ENCODE measurements around the gene CHCHD1.
A peak's percentile ranks its signal among the peaks of the same experiment; 100 is the strongest.
"Not testable (repeated sequence)": the region's sequence is repeated elsewhere in the genome, so short reads cannot be mapped to it uniquely, and the experiment has no call there.

The CHCHD1 gene

GRCh38 chr10:73790886-73791625 is 9.2 kb downstream of the CHCHD1 start:
- Histone ChIP-seq H4K8ac (ENCODE audit: low read depth, low read length) (peak overlapping the region; percentile 92), H3K27me3 (ENCODE audit: control insufficient read depth in 3 of 3, insufficient read depth in 3 of 3, low read depth in 1 of 3, low read length in 3 of 3) (no peaks in the 10 kb centered on the region), H2BK15ac (ENCODE audit: low read length) (no peak overlapping the region), H2BK120ac (ENCODE audit: low read depth, low read length) (no peak overlapping the region), H4K91ac (ENCODE audit: low read depth, low read length, poor library complexity) (no peak overlapping the region), H3K9me3 (replicated peaks in 1 of 2; ENCODE audit: control insufficient read depth in 2 of 2, insufficient read depth in 1 of 2, low read depth in 1 of 2, low read length in 2 of 2) (peaks cover 0 to 6% of the 10 kb centered on the region in 2 donors), H3K18ac (ENCODE audit: low read length) (no peak overlapping the region), H2AK5ac (ENCODE audit: low read depth, low read length) (no peak overlapping the region), H3K4me1 (ENCODE audit: control insufficient read depth in 2 of 2, insufficient read depth in 1 of 2, low read depth in 1 of 2, low read length in 2 of 2) (peaks cover 0 to 4% of the 10 kb centered on the region in 2 donors), H2AFZ (ENCODE audit: low read length) (no peak overlapping the region), H3K14ac (ENCODE audit: low read length) (no peak overlapping the region), H3K36me3 (replicated peaks in 1 of 2; ENCODE audit: control insufficient read depth in 2 of 2, insufficient read depth in 2 of 2, low read length in 2 of 2) (peaks cover 50 to 70% of the 10 kb centered on the region in 2 donors), H2BK12ac (ENCODE audit: low read length) (no peak overlapping the region), H3K23ac (ENCODE audit: low read depth, low read length, poor library complexity) (peak overlapping the region; percentile 69), H3K79me1 (ENCODE audit: low read depth, low read length) (peaks cover 4% of the 10 kb centered on the region), H3K9ac (ENCODE audit: low read depth, low read length, poor library complexity) (no peak overlapping the region), H3K4me3 (ENCODE audit: low read length in 2 of 2) (peak overlapping the region in 1 of 2 donors; percentile 69), H3K4me2 (ENCODE audit: insufficient read depth, low read length, poor library complexity, severe bottlenecking) (no peak overlapping the region), H3K27ac (replicated peaks; ENCODE audit: low read length) (no peak overlapping the region), H3K4ac (ENCODE audit: low read length) (no peak overlapping the region), H2BK5ac (ENCODE audit: low read length) (no peak overlapping the region)
- WGBS, 2 donors (ENCODE audit: extremely low coverage in 2 of 2, insufficient read length in 2 of 2, insufficient replicate concordance in 1 of 2) = no CpG with 5 or more reads among the region's 22 CpGs
- no peak for DNase-seq (ENCODE audit: low spot score)

GRCh38 chr10:73791871-73792400 is 10.1 kb downstream of the CHCHD1 start:
- H3K36me3 ChIP-seq (replicated peaks in 1 of 2; ENCODE audit: control insufficient read depth in 2 of 2, insufficient read depth in 2 of 2, low read length in 2 of 2) = peaks cover 50 to 78% of the 10 kb centered on the region in 2 donors
- H3K79me1 ChIP-seq (ENCODE audit: low read depth, low read length) = peaks cover 4% of the 10 kb centered on the region
- no peak overlapping the region for H3K9ac ChIP-seq (ENCODE audit: low read depth, low read length, poor library complexity)
- H3K4me3 ChIP-seq (ENCODE audit: low read length in 2 of 2) = no peak overlapping the region
- H2BK15ac ChIP-seq (ENCODE audit: low read length) = no peak overlapping the region
- H2BK12ac ChIP-seq (ENCODE audit: low read length) = no peak overlapping the region
- H2BK5ac ChIP-seq (ENCODE audit: low read length) = no peak overlapping the region
- no peak overlapping the region for H2AFZ ChIP-seq (ENCODE audit: low read length)
- H2BK120ac ChIP-seq (ENCODE audit: low read depth, low read length) = no peak overlapping the region
- H3K18ac ChIP-seq (ENCODE audit: low read length) = no peak overlapping the region
- no peak overlapping the region for H3K4me2 ChIP-seq (ENCODE audit: insufficient read depth, low read length, poor library complexity, severe bottlenecking)
- H3K14ac ChIP-seq (ENCODE audit: low read length) = no peak overlapping the region
- H4K8ac ChIP-seq (ENCODE audit: low read depth, low read length) = no peak overlapping the region
- H3K27ac ChIP-seq (replicated peaks; ENCODE audit: low read length) = no peak overlapping the region
- no peaks in the 10 kb centered on the region for H3K27me3 ChIP-seq (ENCODE audit: control insufficient read depth in 3 of 3, insufficient read depth in 3 of 3, low read depth in 1 of 3, low read length in 3 of 3)
- no peak overlapping the region for H2AK5ac ChIP-seq (ENCODE audit: low read depth, low read length)
- H3K23ac ChIP-seq (ENCODE audit: low read depth, low read length, poor library complexity) = no peak overlapping the region
- peaks cover 0 to 6% of the 10 kb centered on the region in 2 donors for H3K9me3 ChIP-seq (replicated peaks in 1 of 2; ENCODE audit: control insufficient read depth in 2 of 2, insufficient read depth in 1 of 2, low read depth in 1 of 2, low read length in 2 of 2)
- no peaks in the 10 kb centered on the region for H3K4me1 ChIP-seq (ENCODE audit: control insufficient read depth in 2 of 2, insufficient read depth in 1 of 2, low read depth in 1 of 2, low read length in 2 of 2)
- no peak overlapping the region for H3K4ac ChIP-seq (ENCODE audit: low read length)
- no CpG with 5 or more reads among the region's 26 CpGs for WGBS, 2 donors (ENCODE audit: extremely low coverage in 2 of 2, insufficient read length in 2 of 2, insufficient replicate concordance in 1 of 2)
- no peak for DNase-seq (ENCODE audit: low spot score)
- H4K91ac ChIP-seq (ENCODE audit: low read depth, low read length, poor library complexity) = no peak overlapping the region

DNA sequence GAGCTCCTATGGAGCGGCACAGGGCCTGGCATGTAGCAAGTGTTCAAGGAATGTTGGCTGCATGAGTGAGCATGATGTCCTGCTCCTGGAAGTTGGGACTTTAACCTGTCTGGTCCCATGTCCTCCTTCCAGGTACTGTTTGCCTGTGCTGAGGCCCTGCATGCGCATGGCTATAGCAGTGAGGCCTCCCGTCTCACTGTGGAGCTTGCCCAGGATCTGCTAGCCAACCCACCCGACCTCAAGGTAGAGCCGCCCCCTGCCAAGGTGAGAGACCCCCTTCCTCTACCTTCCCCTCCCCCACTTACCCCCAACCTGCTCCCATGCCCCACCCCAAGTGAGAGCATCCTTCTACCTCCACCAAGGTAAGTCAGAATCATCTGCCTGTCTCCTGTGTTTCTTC is 11.6 kb downstream of the CHCHD1 start:
- Histone ChIP-seq H3K79me1 (ENCODE audit: low read depth, low read length) (peaks cover 4% of the 10 kb centered on the region), H3K14ac (ENCODE audit: low read length) (no peak overlapping the region), H3K27me3 (ENCODE audit: control insufficient read depth in 3 of 3, insufficient read depth in 3 of 3, low read depth in 1 of 3, low read length in 3 of 3) (no peaks in the 10 kb centered on the region), H3K36me3 (replicated peaks in 1 of 2; ENCODE audit: control insufficient read depth in 2 of 2, insufficient read depth in 2 of 2, low read length in 2 of 2) (peaks cover 61 to 90% of the 10 kb centered on the region in 2 donors), H3K4me3 (ENCODE audit: low read length in 2 of 2) (no peak overlapping the region), H3K4me1 (ENCODE audit: control insufficient read depth in 2 of 2, insufficient read depth in 1 of 2, low read depth in 1 of 2, low read length in 2 of 2) (no peaks in the 10 kb centered on the region), H2AFZ (ENCODE audit: low read length) (no peak overlapping the region), H4K91ac (ENCODE audit: low read depth, low read length, poor library complexity) (no peak overlapping the region), H4K8ac (ENCODE audit: low read depth, low read length) (no peak overlapping the region), H2BK15ac (ENCODE audit: low read length) (no peak overlapping the region), H3K4me2 (ENCODE audit: insufficient read depth, low read length, poor library complexity, severe bottlenecking) (no peak overlapping the region), H2BK120ac (ENCODE audit: low read depth, low read length) (no peak overlapping the region), H3K23ac (ENCODE audit: low read depth, low read length, poor library complexity) (no peak overlapping the region), H2BK5ac (ENCODE audit: low read length) (no peak overlapping the region), H2AK5ac (ENCODE audit: low read depth, low read length) (no peak overlapping the region), H3K27ac (replicated peaks; ENCODE audit: low read length) (no peak overlapping the region), H3K9me3 (replicated peaks in 1 of 2; ENCODE audit: control insufficient read depth in 2 of 2, insufficient read depth in 1 of 2, low read depth in 1 of 2, low read length in 2 of 2) (peaks cover 0 to 6% of the 10 kb centered on the region in 2 donors), H3K18ac (ENCODE audit: low read length) (no peak overlapping the region), H3K4ac (ENCODE audit: low read length) (no peak overlapping the region), H2BK12ac (ENCODE audit: low read length) (no peak overlapping the region), H3K9ac (ENCODE audit: low read depth, low read length, poor library complexity) (no peak overlapping the region)
- WGBS, 2 donors (ENCODE audit: extremely low coverage in 2 of 2, insufficient read length in 2 of 2, insufficient replicate concordance in 1 of 2) = no CpG with 5 or more reads among the region's 5 CpGs
- no peak for DNase-seq (ENCODE audit: low spot score)

GRCh38 chr10:73795491-73795890 is 13.6 kb downstream of the CHCHD1 start:
- H2BK5ac ChIP-seq (ENCODE audit: low read length); H3K9me3 ChIP-seq (replicated peaks in 1 of 2; ENCODE audit: control insufficient read depth in 2 of 2, insufficient read depth in 1 of 2, low read depth in 1 of 2, low read length in 2 of 2); H3K23ac ChIP-seq (ENCODE audit: low read depth, low read length, poor library complexity); H4K91ac ChIP-seq (ENCODE audit: low read depth, low read length, poor library complexity); H3K4me1 ChIP-seq (ENCODE audit: control insufficient read depth in 2 of 2, insufficient read depth in 1 of 2, low read depth in 1 of 2, low read length in 2 of 2); H3K9ac ChIP-seq (ENCODE audit: low read depth, low read length, poor library complexity); H3K18ac ChIP-seq (ENCODE audit: low read length); H3K4me3 ChIP-seq (ENCODE audit: low read length in 2 of 2); H2AFZ ChIP-seq (ENCODE audit: low read length); H2BK120ac ChIP-seq (ENCODE audit: low read depth, low read length); H3K27ac ChIP-seq (replicated peaks; ENCODE audit: low read length); H2AK5ac ChIP-seq (ENCODE audit: low read depth, low read length); H2BK15ac ChIP-seq (ENCODE audit: low read length); H3K4ac ChIP-seq (ENCODE audit: low read length); H3K4me2 ChIP-seq (ENCODE audit: insufficient read depth, low read length, poor library complexity, severe bottlenecking); DNase-seq (ENCODE audit: low spot score); H3K14ac ChIP-seq (ENCODE audit: low read length); H3K27me3 ChIP-seq (ENCODE audit: control insufficient read depth in 3 of 3, insufficient read depth in 3 of 3, low read depth in 1 of 3, low read length in 3 of 3); H4K8ac ChIP-seq (ENCODE audit: low read depth, low read length); H2BK12ac ChIP-seq (ENCODE audit: low read length); H3K79me1 ChIP-seq (ENCODE audit: low read depth, low read length): not testable (repeated sequence)
- no CpG with 5 or more reads among the region's 10 CpGs for WGBS, 2 donors (ENCODE audit: extremely low coverage in 2 of 2, insufficient read length in 2 of 2, insufficient replicate concordance in 1 of 2)
- peaks cover 59 to 94% of the 10 kb centered on the region in 2 donors for H3K36me3 ChIP-seq (replicated peaks in 1 of 2; ENCODE audit: control insufficient read depth in 2 of 2, insufficient read depth in 2 of 2, low read length in 2 of 2)

All from neuronal stem cell (in vitro differentiated cells).